K562 (cell line): ENCODE measurements around the gene LSM4. TPM values are rescaled to one million over a fixed set of nuclear protein-coding genes. Genes with fewer than 3 reads are reported as not detected.
A peak's percentile ranks its signal among the peaks of the same experiment; 100 is the strongest.

Experiments used
- GTF2B ChIP-seq: IDR thresholded peaks from 2 replicates; pipeline ENCODE4 v1.6.1; 2011; ENCODE audit not compliant: insufficient read length; ENCODE audit errors: extremely low read depth
- KDM5B ChIP-seq: fragments of 200-600 bp; sonication (generic); IDR thresholded peaks from 2 replicates; pipeline ENCODE4 v1.6.1; 2012; ENCODE audit warnings: low read depth, mild to moderate bottlenecking, moderate library complexity, low read length, control low read depth, inconsistent platforms; ENCODE audit not compliant: insufficient replicate concordance
- MYBL2 ChIP-seq, 2 experiments: fragments of 450-650 bp in 1 of 2; sonication (generic) in 1 of 2; formaldehyde crosslinking in 1 of 2; IDR thresholded peaks; 2 replicates each; pipeline versions ENCODE4 v1.6.1 to v1.8.1; 2017 to 2022; ENCODE audit warnings: borderline replicate concordance in 1 of 2, inconsistent platforms in 1 of 2, low read depth in 1 of 2, mild to moderate bottlenecking in 1 of 2, missing genetic modification reagents in 1 of 2, moderate library complexity in 1 of 2
- SRSF1 ChIP-seq: fragments of 200-400 bp; formaldehyde crosslinking; IDR thresholded peaks from 2 replicates; pipeline ENCODE4 v1.6.1; 2017; ENCODE audit warnings: mild to moderate bottlenecking, low read depth, low read length, moderate library complexity
- polyA plus RNA-seq, 8 experiments: library from polyadenylated mRNA; depleted of rRNA in 4 of 8; stranded (reverse) in 5 of 8; unstranded in 3 of 8; fragments of >200 nt; fragmentation: Nextera tagmentation in 2 of 8; fragmentation: Illumina TruSeq in 1 of 8; extraction: Ambion mirVana in 2 of 8; extraction: Trizol in 1 of 8; gene quantifications; 2 replicates each; pipeline versions ENCODE4 v1.2.1 to v1.2.3, GENCODE V29; 2011 to 2014; ENCODE audit warnings: inconsistent platforms in 1 of 8, missing spikeins in 1 of 8
- total RNA-seq, 7 experiments: library from RNA; depleted of rRNA in 6 of 7; stranded (reverse); fragments of >200 nt in 6 of 7; fragmentation: Illumina TruSeq in 2 of 7; extraction: Trizol in 2 of 7; gene quantifications; 2 replicates each; pipeline versions ENCODE4 v1.2.1 to v1.2.3, GENCODE V29; 2011 to 2021; ENCODE audit warnings: low replicate concordance in 1 of 7
- TF ChIP-seq, protein P1 (sequence below): fragments of 200-800 bp; sonication (Bioruptor generic); IDR thresholded peaks from 2 replicates; pipeline ENCODE4 v1.6.1; 2017; ENCODE audit warnings: missing genetic modification characterization, missing compliant biosample characterization
- TF ChIP-seq, protein P2 (sequence below): sonication (generic); formaldehyde crosslinking; IDR thresholded peaks from 2 replicates; pipeline ENCODE4 v1.8.1; 2023; ENCODE audit warnings: mild to moderate bottlenecking, missing genetic modification reagents
- TF ChIP-seq, protein P3 (sequence below), 2 experiments: IDR thresholded peaks in 1 of 2; conservative IDR thresholded peaks in 1 of 2; 2 replicates each; pipeline ENCODE4 v1.6.1; 2016; ENCODE audit warnings: low read depth in 2 of 2, mild to moderate bottlenecking in 1 of 2, missing compliant biosample characterization in 1 of 2, missing genetic modification characterization in 1 of 2, moderate library complexity in 1 of 2
- TF ChIP-seq, protein P4 (sequence below): fragments of 250-450 bp; sonication (Bioruptor Pico); IDR thresholded peaks from 2 replicates; pipeline ENCODE4 v1.5.0; 2021; ENCODE audit warnings: mild to moderate bottlenecking, moderate library complexity
- TF ChIP-seq, protein P5 (sequence below): fragments of 200-800 bp; sonication (Bioruptor generic); IDR thresholded peaks from 2 replicates; pipeline ENCODE4 v1.6.1; 2017; ENCODE audit warnings: missing genetic modification characterization, missing compliant biosample characterization

LSM4 gene
- total and polyA plus RNA-seq, 9 of the 15 experiments (the other 6 are each of a cell fraction or from before 2014, with no cell fraction given), result 11.9 to 763 (median 202) TPM

GRCh38 chr19:18317961-18318800 is 4.7 kb downstream of the LSM4 start (continued):
- TF ChIP-seq, protein P1, sequence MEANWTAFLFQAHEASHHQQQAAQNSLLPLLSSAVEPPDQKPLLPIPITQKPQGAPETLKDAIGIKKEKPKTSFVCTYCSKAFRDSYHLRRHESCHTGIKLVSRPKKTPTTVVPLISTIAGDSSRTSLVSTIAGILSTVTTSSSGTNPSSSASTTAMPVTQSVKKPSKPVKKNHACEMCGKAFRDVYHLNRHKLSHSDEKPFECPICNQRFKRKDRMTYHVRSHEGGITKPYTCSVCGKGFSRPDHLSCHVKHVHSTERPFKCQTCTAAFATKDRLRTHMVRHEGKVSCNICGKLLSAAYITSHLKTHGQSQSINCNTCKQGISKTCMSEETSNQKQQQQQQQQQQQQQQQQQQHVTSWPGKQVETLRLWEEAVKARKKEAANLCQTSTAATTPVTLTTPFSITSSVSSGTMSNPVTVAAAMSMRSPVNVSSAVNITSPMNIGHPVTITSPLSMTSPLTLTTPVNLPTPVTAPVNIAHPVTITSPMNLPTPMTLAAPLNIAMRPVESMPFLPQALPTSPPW (CRISPR knock-in tag), result peak; percentile 64
- no peak for TF ChIP-seq KDM5B
- TF ChIP-seq, protein P2, sequence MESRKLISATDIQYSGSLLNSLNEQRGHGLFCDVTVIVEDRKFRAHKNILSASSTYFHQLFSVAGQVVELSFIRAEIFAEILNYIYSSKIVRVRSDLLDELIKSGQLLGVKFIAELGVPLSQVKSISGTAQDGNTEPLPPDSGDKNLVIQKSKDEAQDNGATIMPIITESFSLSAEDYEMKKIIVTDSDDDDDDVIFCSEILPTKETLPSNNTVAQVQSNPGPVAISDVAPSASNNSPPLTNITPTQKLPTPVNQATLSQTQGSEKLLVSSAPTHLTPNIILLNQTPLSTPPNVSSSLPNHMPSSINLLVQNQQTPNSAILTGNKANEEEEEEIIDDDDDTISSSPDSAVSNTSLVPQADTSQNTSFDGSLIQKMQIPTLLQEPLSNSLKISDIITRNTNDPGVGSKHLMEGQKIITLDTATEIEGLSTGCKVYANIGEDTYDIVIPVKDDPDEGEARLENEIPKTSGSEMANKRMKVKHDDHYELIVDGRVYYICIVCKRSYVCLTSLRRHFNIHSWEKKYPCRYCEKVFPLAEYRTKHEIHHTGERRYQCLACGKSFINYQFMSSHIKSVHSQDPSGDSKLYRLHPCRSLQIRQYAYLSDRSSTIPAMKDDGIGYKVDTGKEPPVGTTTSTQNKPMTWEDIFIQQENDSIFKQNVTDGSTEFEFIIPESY (CRISPR knock-in tag), result no peak
- TF ChIP-seq GTF2B, result no peak
- TF ChIP-seq, protein P3, sequence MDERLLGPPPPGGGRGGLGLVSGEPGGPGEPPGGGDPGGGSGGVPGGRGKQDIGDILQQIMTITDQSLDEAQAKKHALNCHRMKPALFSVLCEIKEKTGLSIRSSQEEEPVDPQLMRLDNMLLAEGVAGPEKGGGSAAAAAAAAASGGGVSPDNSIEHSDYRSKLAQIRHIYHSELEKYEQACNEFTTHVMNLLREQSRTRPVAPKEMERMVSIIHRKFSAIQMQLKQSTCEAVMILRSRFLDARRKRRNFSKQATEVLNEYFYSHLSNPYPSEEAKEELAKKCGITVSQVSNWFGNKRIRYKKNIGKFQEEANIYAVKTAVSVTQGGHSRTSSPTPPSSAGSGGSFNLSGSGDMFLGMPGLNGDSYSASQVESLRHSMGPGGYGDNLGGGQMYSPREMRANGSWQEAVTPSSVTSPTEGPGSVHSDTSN (CRISPR knock-in tag; IDR thresholded peaks at IDR 0.05; ENCODE audit: low read depth), result no peak
- TF ChIP-seq, protein P3 (tag; conservative IDR thresholded peaks at IDR 0.05; ENCODE audit: low read depth), result no peak
- TF ChIP-seq, protein P4, sequence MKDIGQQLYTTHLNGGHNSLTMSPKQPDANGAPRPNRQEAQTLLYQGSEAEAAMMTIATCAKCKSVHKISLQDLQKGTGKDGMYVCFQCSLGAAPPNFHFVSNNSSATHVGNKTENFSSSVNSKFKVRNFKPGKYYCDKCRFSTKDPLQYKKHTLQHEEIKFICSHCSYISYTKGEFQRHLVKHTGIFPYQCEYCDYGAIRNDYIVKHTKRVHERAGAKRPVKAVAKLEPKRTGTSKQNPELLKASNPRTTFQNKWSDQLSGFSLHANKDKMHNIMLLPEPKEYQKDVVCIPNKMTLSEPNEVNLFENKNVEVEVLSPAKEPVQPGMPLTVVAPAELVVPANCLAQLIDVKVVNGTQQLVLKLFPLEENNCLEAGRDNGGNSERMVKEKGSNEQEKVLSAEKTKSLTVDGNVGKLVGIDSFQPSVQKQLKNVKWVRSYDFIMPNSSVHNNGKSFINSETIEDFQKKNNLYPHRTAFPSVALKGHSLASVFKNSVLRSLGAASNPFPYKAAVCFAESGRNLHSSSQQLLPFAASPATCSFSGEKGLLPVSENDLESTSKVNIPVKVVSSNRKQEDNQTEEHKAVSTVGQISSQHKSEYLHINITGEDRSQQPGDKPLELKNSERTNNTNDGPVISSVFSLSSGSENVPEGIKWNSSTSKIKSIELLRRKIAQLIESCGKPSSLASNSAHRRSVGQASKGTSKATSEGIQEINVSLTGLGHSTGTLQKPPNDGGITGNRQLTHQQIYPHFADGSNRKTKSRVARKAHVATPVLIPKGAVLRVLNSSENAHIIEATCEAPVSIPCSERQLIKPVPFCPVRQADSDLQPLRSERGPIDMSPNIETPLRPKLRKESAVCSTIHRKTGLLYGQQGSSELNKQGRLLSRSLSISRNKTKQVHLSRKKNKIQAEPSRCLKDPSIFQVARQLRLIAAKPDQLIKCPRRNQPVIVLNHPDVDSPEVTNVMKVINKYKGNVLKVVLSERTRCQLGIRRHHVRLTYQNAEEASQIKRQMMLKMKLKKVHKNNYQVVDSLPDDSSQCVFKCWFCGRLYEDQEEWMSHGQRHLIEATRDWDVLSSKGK (CRISPR knock-in tag), result no peak
- no peak for TF ChIP-seq SRSF1
- TF ChIP-seq MYBL2 (IDR thresholded peaks at IDR 0.05; ENCODE audit: low read depth), result no peak
- no peak for TF ChIP-seq MYBL2 (CRISPR knock-in tag; IDR thresholded peaks at IDR 0.05; ENCODE audit: borderline replicate concordance)
- TF ChIP-seq, protein P5, sequence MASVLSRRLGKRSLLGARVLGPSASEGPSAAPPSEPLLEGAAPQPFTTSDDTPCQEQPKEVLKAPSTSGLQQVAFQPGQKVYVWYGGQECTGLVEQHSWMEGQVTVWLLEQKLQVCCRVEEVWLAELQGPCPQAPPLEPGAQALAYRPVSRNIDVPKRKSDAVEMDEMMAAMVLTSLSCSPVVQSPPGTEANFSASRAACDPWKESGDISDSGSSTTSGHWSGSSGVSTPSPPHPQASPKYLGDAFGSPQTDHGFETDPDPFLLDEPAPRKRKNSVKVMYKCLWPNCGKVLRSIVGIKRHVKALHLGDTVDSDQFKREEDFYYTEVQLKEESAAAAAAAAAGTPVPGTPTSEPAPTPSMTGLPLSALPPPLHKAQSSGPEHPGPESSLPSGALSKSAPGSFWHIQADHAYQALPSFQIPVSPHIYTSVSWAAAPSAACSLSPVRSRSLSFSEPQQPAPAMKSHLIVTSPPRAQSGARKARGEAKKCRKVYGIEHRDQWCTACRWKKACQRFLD (CRISPR knock-in tag), result peak; percentile 92
